ENCODE data around the gene TOM1. TPM values are rescaled to one million over a fixed set of nuclear protein-coding genes. Genes with fewer than 3 reads are reported as not detected.

Gene TOM1
- total RNA-seq, 1 experiment from 2014 or later: 22.3 TPM

DNA sequence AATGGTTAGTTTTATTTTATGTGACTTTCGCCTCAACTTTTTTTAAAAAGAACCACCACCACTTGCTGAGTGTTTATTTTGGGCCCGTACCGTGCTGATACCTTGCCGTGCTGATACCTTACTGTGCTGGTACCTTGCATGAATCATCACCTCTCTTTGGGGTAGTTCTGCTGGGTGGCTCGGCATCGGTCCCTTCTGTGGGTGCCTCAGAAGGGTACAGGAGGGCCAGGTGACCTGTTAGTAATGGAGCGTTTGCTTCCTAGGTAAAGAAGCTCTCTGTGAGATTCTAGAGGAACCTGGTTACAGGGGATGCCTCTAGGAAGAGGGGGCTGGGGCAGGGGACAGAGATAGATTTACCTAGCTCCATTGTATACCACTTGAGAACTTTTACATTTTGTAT is 17.1 kb downstream of the TOM1 start:
- peaks cover 0 to 12% (median 4%) of the 10 kb centered on the region in 3 experiments; a peak in 4 of 7 replicates for H3K36me3 Mint-ChIP-seq (ENCODE audit: insufficient read depth in 1 of 3, low read depth in 3 of 3)
- H3K27me3 Mint-ChIP-seq (ENCODE audit: low read depth): no peaks in the 10 kb centered on the region
- peaks cover 2% of the 10 kb centered on the region for H4K20me1 ChIP-seq (ENCODE audit: control insufficient read depth, insufficient read depth, insufficient read length)
- H3K9me3 ChIP-seq (ENCODE audit: control insufficient read depth, low read depth, low read length): no peaks in the 10 kb centered on the region
- no peaks in the 10 kb centered on the region for H3K4me1 ChIP-seq (ENCODE audit: insufficient read depth, low read length)
- no CpG with 5 or more reads among the region's 7 CpGs for WGBS (ENCODE audit: extremely low coverage, insufficient read length, low lambda C conversion rate)
- no peak overlapping the region for H2BK20ac ChIP-seq (ENCODE audit: low read depth, low read length, poor library complexity, severe bottlenecking)
- no peaks in the 10 kb centered on the region for H3K79me1 ChIP-seq (ENCODE audit: insufficient read depth, low read depth, low read length, poor library complexity, severe bottlenecking)
- no peaks in the 10 kb centered on the region for H3K79me2 ChIP-seq (ENCODE audit: insufficient read depth, low read length)
- no peak overlapping the region for H3K4me2 ChIP-seq (ENCODE audit: insufficient read depth, insufficient read length, low read length)
- no peak overlapping the region for H3K18ac ChIP-seq (ENCODE audit: insufficient read length, low read depth, low read length)
- H3K27me3 ChIP-seq (ENCODE audit: insufficient read depth, low read length): no peaks in the 10 kb centered on the region
- no peak overlapping the region for H2BK5ac ChIP-seq (ENCODE audit: insufficient read length, low read length)
- no peak overlapping the region for H3K4me3 Mint-ChIP-seq
- H3K4ac ChIP-seq (ENCODE audit: low read depth, low read length): no peak overlapping the region
- H2AFZ ChIP-seq (ENCODE audit: low read length): no peak overlapping the region
- no peak overlapping the region for H3T11ph ChIP-seq (ENCODE audit: low read length)
- no peak overlapping the region for H3K27ac Mint-ChIP-seq
- no peak overlapping the region for H3K27ac ChIP-seq (ENCODE audit: insufficient read length, low read depth, low read length)
- H3K9ac ChIP-seq (ENCODE audit: extremely low read depth, insufficient read length, low read length): no peak overlapping the region
- H3K23ac ChIP-seq (ENCODE audit: insufficient read length, low read depth, low read length): no peak overlapping the region
- peaks cover 3 to 6% of the 10 kb centered on the region in 2 experiments; a peak in 2 of 4 replicates for H3K4me1 Mint-ChIP-seq
- H3K23me2 ChIP-seq (ENCODE audit: insufficient read length, low read depth, low read length, poor library complexity, severe bottlenecking): no peaks in the 10 kb centered on the region
- no peak overlapping the region for H3K14ac ChIP-seq (ENCODE audit: insufficient read depth, low read length)
- TF ChIP-seq, protein P1, sequence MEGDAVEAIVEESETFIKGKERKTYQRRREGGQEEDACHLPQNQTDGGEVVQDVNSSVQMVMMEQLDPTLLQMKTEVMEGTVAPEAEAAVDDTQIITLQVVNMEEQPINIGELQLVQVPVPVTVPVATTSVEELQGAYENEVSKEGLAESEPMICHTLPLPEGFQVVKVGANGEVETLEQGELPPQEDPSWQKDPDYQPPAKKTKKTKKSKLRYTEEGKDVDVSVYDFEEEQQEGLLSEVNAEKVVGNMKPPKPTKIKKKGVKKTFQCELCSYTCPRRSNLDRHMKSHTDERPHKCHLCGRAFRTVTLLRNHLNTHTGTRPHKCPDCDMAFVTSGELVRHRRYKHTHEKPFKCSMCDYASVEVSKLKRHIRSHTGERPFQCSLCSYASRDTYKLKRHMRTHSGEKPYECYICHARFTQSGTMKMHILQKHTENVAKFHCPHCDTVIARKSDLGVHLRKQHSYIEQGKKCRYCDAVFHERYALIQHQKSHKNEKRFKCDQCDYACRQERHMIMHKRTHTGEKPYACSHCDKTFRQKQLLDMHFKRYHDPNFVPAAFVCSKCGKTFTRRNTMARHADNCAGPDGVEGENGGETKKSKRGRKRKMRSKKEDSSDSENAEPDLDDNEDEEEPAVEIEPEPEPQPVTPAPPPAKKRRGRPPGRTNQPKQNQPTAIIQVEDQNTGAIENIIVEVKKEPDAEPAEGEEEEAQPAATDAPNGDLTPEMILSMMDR (conservative IDR thresholded peaks at IDR 0.05): no peak
- no peak overlapping the region for H2BK120ac ChIP-seq (ENCODE audit: low read depth, low read length, poor library complexity, severe bottlenecking)
- H4K8ac ChIP-seq (replicated peaks; ENCODE audit: insufficient read length, low read depth, low read length): no peak overlapping the region
- no peak overlapping the region for H4K5ac ChIP-seq (ENCODE audit: insufficient read length, low read depth, low read length)
- H2AK5ac ChIP-seq (ENCODE audit: insufficient read length, low read length): no peak overlapping the region
- no peak overlapping the region for H4K91ac ChIP-seq (ENCODE audit: insufficient read length, low read depth, low read length)
- H3K56ac ChIP-seq (ENCODE audit: insufficient read length, low read depth, low read length): no peak overlapping the region
- no peak overlapping the region for H2BK12ac ChIP-seq (ENCODE audit: insufficient read length, low read depth, low read length)
- no peaks in the 10 kb centered on the region for H3K9me3 Mint-ChIP-seq
- DNase-seq: no peak
- no peak overlapping the region for H2BK15ac ChIP-seq (ENCODE audit: low read depth, low read length)
